Epithelial cell of proximal tubule (primary cell): ENCODE data around the gene REST. TPM values are rescaled to one million over a fixed set of nuclear protein-coding genes. Genes with fewer than 3 reads are reported as not detected.
"Not testable (repeated sequence)": the region's sequence is repeated elsewhere in the genome, so short reads cannot be mapped to it uniquely, and the experiment has no call there.

Experiments used
- DNase-seq: peaks from one replicate; pipeline ENCODE4 v3.0.0-alpha.2; 2011; ENCODE audit warnings: low read depth
- H3K4me3 ChIP-seq: 2 replicates; pipeline ENCODE4 v1.5.1; 2011; ENCODE audit warnings: low read depth, mild to moderate bottlenecking, low read length
- CTCF ChIP-seq: conservative IDR thresholded peaks from 2 replicates; pipeline ENCODE4 v1.5.1; 2012; ENCODE audit warnings: low read depth, mild to moderate bottlenecking, low read length
- total RNA-seq: library from RNA; depleted of rRNA; stranded (reverse); fragments of >200 nt; gene quantifications from 2 replicates; pipeline ENCODE4 v1.2.3, GENCODE V29; 2015

The REST gene
- total RNA-seq, 1 donor from 2014 or later, result 22.9 TPM

- H3K4me3 ChIP-seq, result peak overlapping the region; percentile 95
- no peak for DNase-seq
- TF ChIP-seq CTCF, result no peak
These were observed 1.6 kb downstream of the REST start for GRCh38 chr4:56909086-56909894.

DNA sequence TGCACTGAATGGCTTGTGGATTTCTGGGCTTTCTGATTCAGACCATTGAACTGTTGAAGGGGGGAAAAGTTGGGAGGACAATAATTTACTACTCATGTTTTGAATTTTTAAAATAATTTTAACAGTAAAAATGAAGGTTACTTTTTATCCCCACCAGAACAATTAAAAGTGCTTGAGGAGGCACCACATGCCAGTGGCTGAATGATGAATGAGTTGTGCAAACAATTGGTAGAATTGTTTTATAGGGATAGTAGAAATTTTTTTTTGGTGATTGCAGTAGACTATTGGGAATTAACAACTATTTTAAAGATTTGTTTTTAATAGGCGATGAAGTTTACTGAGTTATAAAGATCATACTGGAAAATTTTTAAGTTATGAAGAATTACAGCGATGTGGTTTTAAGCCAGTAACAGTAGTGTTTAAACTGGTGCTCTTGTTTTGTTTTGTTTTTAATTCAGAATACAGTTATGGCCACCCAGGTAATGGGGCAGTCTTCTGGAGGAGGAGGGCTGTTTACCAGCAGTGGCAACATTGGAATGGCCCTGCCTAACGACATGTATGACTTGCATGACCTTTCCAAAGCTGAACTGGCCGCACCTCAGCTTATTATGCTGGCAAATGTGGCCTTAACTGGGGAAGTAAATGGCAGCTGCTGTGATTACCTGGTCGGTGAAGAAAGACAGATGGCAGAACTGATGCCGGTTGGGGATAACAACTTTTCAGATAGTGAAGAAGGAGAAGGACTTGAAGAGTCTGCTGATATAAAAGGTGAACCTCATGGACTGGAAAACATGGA lies 2.7 kb downstream of the REST start:
- TF ChIP-seq CTCF, result no peak
- no peak for DNase-seq
- H3K4me3 ChIP-seq, result peak overlapping the region; percentile 95

GRCh38 chr4:56914336-56914735 lies 6.6 kb downstream of the REST start:
- TF ChIP-seq CTCF, result no peak
- DNase-seq, result no peak
- H3K4me3 ChIP-seq, result no peak overlapping the region

DNA sequence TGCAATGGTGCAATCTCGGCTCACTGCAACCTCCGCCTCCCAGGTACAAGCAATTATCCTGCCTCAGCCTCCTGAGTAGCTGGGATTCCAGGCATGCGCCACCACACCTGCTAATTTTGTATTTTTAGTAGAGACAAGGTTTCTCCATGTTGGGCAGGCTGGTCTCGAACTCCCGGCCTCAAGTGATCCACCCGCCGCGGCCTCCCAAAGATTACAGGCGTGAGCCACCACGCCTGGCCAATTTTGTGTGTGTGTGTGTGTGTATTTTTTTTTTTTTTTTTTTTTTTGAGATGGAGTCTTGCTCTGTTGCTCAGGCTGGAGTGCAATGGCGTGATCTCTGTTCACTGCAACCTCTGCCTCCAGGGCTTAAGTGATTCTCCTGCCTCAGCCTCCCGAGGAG lies 7.3 kb downstream of the REST start:
- H3K4me3 ChIP-seq, DNase-seq: not testable (repeated sequence)

DNA sequence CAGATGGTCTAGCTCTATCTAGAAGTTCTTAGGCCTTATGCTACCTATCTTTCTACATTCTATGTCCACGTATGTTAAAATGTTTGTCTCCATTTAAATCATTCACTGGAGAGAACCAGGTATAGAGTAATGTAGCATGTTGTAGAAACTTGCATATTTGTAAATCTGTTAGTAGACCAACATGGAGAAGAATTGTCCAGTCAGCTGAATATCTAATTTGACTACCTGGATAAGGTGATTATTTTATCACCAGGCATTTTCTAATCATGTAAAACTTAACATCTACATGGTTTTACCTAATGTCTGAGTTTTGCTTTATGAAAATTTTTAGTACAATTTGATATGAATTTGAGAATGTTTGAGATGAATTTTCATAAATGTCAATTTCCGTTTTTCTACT lies 19.5 kb downstream of the REST start:
- no peak for TF ChIP-seq CTCF
- H3K4me3 ChIP-seq, result no peak overlapping the region
- no peak for DNase-seq

DNA sequence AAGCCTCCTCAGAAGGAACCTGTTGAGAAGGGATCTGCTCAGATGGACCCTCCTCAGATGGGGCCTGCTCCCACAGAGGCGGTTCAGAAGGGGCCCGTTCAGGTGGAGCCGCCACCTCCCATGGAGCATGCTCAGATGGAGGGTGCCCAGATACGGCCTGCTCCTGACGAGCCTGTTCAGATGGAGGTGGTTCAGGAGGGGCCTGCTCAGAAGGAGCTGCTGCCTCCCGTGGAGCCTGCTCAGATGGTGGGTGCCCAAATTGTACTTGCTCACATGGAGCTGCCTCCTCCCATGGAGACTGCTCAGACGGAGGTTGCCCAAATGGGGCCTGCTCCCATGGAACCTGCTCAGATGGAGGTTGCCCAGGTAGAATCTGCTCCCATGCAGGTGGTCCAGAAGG lies 22.9 kb downstream of the REST start:
- H3K4me3 ChIP-seq, result no peak overlapping the region
- TF ChIP-seq CTCF, result no peak
- DNase-seq, result no peak

DNA sequence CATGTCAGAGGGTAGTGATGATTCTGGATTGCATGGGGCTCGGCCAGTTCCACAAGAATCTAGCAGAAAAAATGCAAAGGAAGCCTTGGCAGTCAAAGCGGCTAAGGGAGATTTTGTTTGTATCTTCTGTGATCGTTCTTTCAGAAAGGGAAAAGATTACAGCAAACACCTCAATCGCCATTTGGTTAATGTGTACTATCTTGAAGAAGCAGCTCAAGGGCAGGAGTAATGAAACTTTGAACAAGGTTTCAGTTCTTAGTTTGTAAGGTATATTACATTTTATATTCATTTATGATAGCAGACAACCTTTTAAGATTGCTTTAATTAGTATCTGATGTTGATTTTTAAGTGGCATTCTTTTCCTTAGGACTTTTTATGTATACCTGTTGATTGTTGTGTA lies 24.2 kb downstream of the REST start:
- H3K4me3 ChIP-seq, result no peak overlapping the region
- DNase-seq, result no peak
- no peak for TF ChIP-seq CTCF
